ENCODE measurements around the gene NEU2.

Gene NEU2

GRCh38 chr2:233060980-233061590 is 28.6 kb downstream of the NEU2 start:
- Histone ChIP-seq H2BK15ac (ENCODE audit: low read length) (no peak overlapping the region), H3K27me3 (ENCODE audit: control insufficient read depth in 3 of 3, insufficient read depth in 3 of 3, low read depth in 1 of 3, low read length in 3 of 3) (peaks cover 0 to 3% (median 0%) of the 10 kb centered on the region in 3 experiments), H2AFZ (ENCODE audit: low read length) (peak overlapping the region; percentile 89), H3K4me2 (ENCODE audit: insufficient read depth, low read length, poor library complexity, severe bottlenecking) (no peak overlapping the region), H2BK12ac (ENCODE audit: low read length) (no peak overlapping the region), H3K9me3 (replicated peaks in 1 of 2; ENCODE audit: control insufficient read depth in 2 of 2, insufficient read depth in 1 of 2, low read depth in 1 of 2, low read length in 2 of 2) (no peaks in the 10 kb centered on the region), H3K4me3 (ENCODE audit: low read length in 2 of 2) (no peak overlapping the region), H2BK5ac (ENCODE audit: low read length) (no peak overlapping the region), H3K79me1 (ENCODE audit: low read depth, low read length) (no peaks in the 10 kb centered on the region), H3K27ac (replicated peaks; ENCODE audit: low read length) (no peak overlapping the region), H3K9ac (ENCODE audit: low read depth, low read length, poor library complexity) (no peak overlapping the region), H3K4ac (ENCODE audit: low read length) (no peak overlapping the region), H3K18ac (ENCODE audit: low read length) (no peak overlapping the region), H4K8ac (ENCODE audit: low read depth, low read length) (no peak overlapping the region), H4K91ac (ENCODE audit: low read depth, low read length, poor library complexity) (no peak overlapping the region), H3K36me3 (replicated peaks in 1 of 2; ENCODE audit: control insufficient read depth in 2 of 2, insufficient read depth in 2 of 2, low read length in 2 of 2) (no peaks in the 10 kb centered on the region), H2BK120ac (ENCODE audit: low read depth, low read length) (no peak overlapping the region), H3K14ac (ENCODE audit: low read length) (no peak overlapping the region), H2AK5ac (ENCODE audit: low read depth, low read length) (no peak overlapping the region), H3K4me1 (ENCODE audit: control insufficient read depth in 2 of 2, insufficient read depth in 1 of 2, low read depth in 1 of 2, low read length in 2 of 2) (peaks cover 13 to 20% of the 10 kb centered on the region in 2 donors), H3K23ac (ENCODE audit: low read depth, low read length, poor library complexity) (no peak overlapping the region)
- DNase-seq (ENCODE audit: low spot score): no peak
- WGBS, 2 donors (ENCODE audit: extremely low coverage in 2 of 2, insufficient read length in 2 of 2, insufficient replicate concordance in 1 of 2): no CpG with 5 or more reads among the region's 10 CpGs

DNA sequence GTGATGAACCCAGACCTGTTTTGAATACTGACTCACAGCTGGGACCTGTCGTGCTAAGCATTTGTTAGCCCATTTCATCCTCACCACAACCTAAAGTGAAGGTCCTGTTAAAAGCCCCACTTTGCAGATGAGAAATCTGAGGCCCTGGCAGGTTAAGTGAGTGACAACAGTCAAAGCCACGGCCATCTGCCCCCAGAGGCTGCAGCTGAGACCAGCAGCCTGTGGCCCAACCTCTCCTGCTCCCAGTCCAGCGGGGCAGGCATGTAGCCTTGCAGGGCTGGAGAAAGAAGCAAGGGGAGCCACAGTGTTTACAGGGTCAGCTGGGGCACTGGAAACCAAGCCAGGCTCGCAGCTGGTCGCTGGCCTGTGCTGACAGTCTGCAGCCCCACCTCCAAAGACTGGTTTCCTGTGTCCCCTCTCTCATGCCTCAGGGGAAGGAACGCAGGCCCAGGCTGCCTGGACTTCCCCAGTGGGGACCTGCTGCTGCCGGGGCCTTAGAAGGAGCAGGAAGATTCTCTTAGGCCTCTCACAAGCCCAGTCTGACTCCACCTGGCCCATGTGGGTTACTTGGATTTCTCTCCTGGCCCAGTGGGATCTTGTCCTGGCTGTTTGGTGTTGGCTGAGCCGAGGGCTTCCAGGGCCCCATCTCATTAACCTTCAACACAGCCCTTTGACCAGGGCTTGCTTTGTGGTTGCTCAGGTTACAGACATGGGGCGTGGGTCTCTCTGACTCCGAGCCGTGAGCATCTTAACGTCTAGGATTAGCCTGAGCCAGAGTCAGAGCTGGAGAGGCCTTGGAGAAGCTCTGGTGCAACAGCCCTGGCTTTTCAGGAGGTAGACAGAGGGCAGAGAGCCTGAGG is 29.3 kb downstream of the NEU2 start:
- Histone ChIP-seq H3K4me2 (ENCODE audit: insufficient read depth, low read length, poor library complexity, severe bottlenecking) (no peak overlapping the region), H3K18ac (ENCODE audit: low read length) (no peak overlapping the region), H2AFZ (ENCODE audit: low read length) (peak overlapping the region; percentile 89), H2BK5ac (ENCODE audit: low read length) (no peak overlapping the region), H3K4ac (ENCODE audit: low read length) (no peak overlapping the region), H3K4me1 (ENCODE audit: control insufficient read depth in 2 of 2, insufficient read depth in 1 of 2, low read depth in 1 of 2, low read length in 2 of 2) (peaks cover 13 to 20% of the 10 kb centered on the region in 2 donors), H3K27ac (replicated peaks; ENCODE audit: low read length) (no peak overlapping the region), H2BK12ac (ENCODE audit: low read length) (no peak overlapping the region), H3K14ac (ENCODE audit: low read length) (no peak overlapping the region), H3K23ac (ENCODE audit: low read depth, low read length, poor library complexity) (no peak overlapping the region), H3K4me3 (ENCODE audit: low read length in 2 of 2) (no peak overlapping the region), H3K36me3 (replicated peaks in 1 of 2; ENCODE audit: control insufficient read depth in 2 of 2, insufficient read depth in 2 of 2, low read length in 2 of 2) (no peaks in the 10 kb centered on the region), H3K79me1 (ENCODE audit: low read depth, low read length) (no peaks in the 10 kb centered on the region), H2BK120ac (ENCODE audit: low read depth, low read length) (no peak overlapping the region), H4K8ac (ENCODE audit: low read depth, low read length) (no peak overlapping the region), H3K27me3 (ENCODE audit: control insufficient read depth in 3 of 3, insufficient read depth in 3 of 3, low read depth in 1 of 3, low read length in 3 of 3) (peaks cover 0 to 3% (median 0%) of the 10 kb centered on the region in 3 experiments), H4K91ac (ENCODE audit: low read depth, low read length, poor library complexity) (no peak overlapping the region), H2BK15ac (ENCODE audit: low read length) (no peak overlapping the region), H3K9ac (ENCODE audit: low read depth, low read length, poor library complexity) (no peak overlapping the region), H3K9me3 (replicated peaks in 1 of 2; ENCODE audit: control insufficient read depth in 2 of 2, insufficient read depth in 1 of 2, low read depth in 1 of 2, low read length in 2 of 2) (no peaks in the 10 kb centered on the region), H2AK5ac (ENCODE audit: low read depth, low read length) (no peak overlapping the region)
- DNase-seq (ENCODE audit: low spot score): no peak
- WGBS, 2 donors (ENCODE audit: extremely low coverage in 2 of 2, insufficient read length in 2 of 2, insufficient replicate concordance in 1 of 2): no CpG with 5 or more reads among the region's 12 CpGs

DNA sequence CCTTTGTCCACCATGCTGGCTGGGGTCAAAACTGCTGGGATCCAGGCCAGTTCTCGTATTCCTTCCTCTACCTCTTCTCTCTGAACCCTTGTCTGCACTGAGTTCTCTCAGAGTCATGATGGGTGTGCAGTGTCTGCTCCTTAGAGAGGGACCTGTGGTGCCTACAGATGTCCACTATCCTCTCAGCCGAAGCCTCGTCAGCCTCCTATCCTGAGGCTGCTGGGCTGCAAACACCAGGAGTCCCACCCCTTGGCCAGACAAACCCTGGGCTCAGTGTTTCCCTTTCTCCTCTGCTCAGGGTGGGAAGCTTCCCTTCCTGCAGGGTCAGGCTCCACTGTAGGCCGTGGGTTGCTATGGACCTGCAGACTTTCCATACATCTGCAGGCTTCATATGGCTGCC is 30.0 kb downstream of the NEU2 start:
- Histone ChIP-seq H2BK15ac (ENCODE audit: low read length) (no peak overlapping the region), H3K79me1 (ENCODE audit: low read depth, low read length) (no peaks in the 10 kb centered on the region), H3K4me1 (ENCODE audit: control insufficient read depth in 2 of 2, insufficient read depth in 1 of 2, low read depth in 1 of 2, low read length in 2 of 2) (peaks cover 13 to 20% of the 10 kb centered on the region in 2 donors), H3K14ac (ENCODE audit: low read length) (no peak overlapping the region), H2BK5ac (ENCODE audit: low read length) (no peak overlapping the region), H3K18ac (ENCODE audit: low read length) (no peak overlapping the region), H3K4ac (ENCODE audit: low read length) (no peak overlapping the region), H3K9me3 (replicated peaks in 1 of 2; ENCODE audit: control insufficient read depth in 2 of 2, insufficient read depth in 1 of 2, low read depth in 1 of 2, low read length in 2 of 2) (no peaks in the 10 kb centered on the region), H2AFZ (ENCODE audit: low read length) (peak overlapping the region; percentile 89), H2BK12ac (ENCODE audit: low read length) (no peak overlapping the region), H3K23ac (ENCODE audit: low read depth, low read length, poor library complexity) (no peak overlapping the region), H4K91ac (ENCODE audit: low read depth, low read length, poor library complexity) (no peak overlapping the region), H3K36me3 (replicated peaks in 1 of 2; ENCODE audit: control insufficient read depth in 2 of 2, insufficient read depth in 2 of 2, low read length in 2 of 2) (no peaks in the 10 kb centered on the region), H3K9ac (ENCODE audit: low read depth, low read length, poor library complexity) (no peak overlapping the region), H3K27me3 (ENCODE audit: control insufficient read depth in 3 of 3, insufficient read depth in 3 of 3, low read depth in 1 of 3, low read length in 3 of 3) (peaks cover 0 to 3% (median 0%) of the 10 kb centered on the region in 3 experiments), H2BK120ac (ENCODE audit: low read depth, low read length) (no peak overlapping the region), H3K27ac (replicated peaks; ENCODE audit: low read length) (no peak overlapping the region), H3K4me3 (ENCODE audit: low read length in 2 of 2) (no peak overlapping the region), H2AK5ac (ENCODE audit: low read depth, low read length) (no peak overlapping the region), H3K4me2 (ENCODE audit: insufficient read depth, low read length, poor library complexity, severe bottlenecking) (no peak overlapping the region), H4K8ac (ENCODE audit: low read depth, low read length) (no peak overlapping the region)
- DNase-seq (ENCODE audit: low spot score): no peak
- WGBS, 2 donors (ENCODE audit: extremely low coverage in 2 of 2, insufficient read length in 2 of 2, insufficient replicate concordance in 1 of 2): no CpG with 5 or more reads among the region's 4 CpGs

DNA sequence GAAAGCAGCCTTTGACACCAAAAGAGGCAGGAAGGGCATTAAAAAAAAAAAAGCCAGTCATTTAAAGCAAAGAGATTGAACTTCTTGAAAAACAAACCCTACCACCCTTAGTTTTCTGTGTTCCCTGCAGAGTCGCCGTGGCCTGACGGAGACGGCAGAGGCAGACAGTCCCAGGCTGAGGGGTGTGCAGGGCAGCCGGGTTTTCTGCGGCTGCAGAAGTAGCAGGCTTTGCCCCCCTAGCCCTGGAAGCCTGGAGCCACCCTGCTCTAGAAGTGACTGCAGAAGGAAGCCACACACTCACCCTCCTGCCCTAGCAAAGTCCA is 30.4 kb downstream of the NEU2 start:
- no peak overlapping the region for H2AFZ ChIP-seq (ENCODE audit: low read length)
- H3K9ac ChIP-seq (ENCODE audit: low read depth, low read length, poor library complexity): no peak overlapping the region
- peaks cover 13 to 20% of the 10 kb centered on the region in 2 donors for H3K4me1 ChIP-seq (ENCODE audit: control insufficient read depth in 2 of 2, insufficient read depth in 1 of 2, low read depth in 1 of 2, low read length in 2 of 2)
- H3K4ac ChIP-seq (ENCODE audit: low read length): no peak overlapping the region
- DNase-seq (ENCODE audit: low spot score): no peak
- no peak overlapping the region for H3K4me3 ChIP-seq (ENCODE audit: low read length in 2 of 2)
- H4K8ac ChIP-seq (ENCODE audit: low read depth, low read length): no peak overlapping the region
- H4K91ac ChIP-seq (ENCODE audit: low read depth, low read length, poor library complexity): no peak overlapping the region
- H3K4me2 ChIP-seq (ENCODE audit: insufficient read depth, low read length, poor library complexity, severe bottlenecking): no peak overlapping the region
- H2BK12ac ChIP-seq (ENCODE audit: low read length): no peak overlapping the region
- H3K27me3 ChIP-seq (ENCODE audit: control insufficient read depth in 3 of 3, insufficient read depth in 3 of 3, low read depth in 1 of 3, low read length in 3 of 3): peaks cover 0 to 3% (median 0%) of the 10 kb centered on the region in 3 experiments
- H3K79me1 ChIP-seq (ENCODE audit: low read depth, low read length): no peaks in the 10 kb centered on the region
- no peak overlapping the region for H3K27ac ChIP-seq (replicated peaks; ENCODE audit: low read length)
- H3K23ac ChIP-seq (ENCODE audit: low read depth, low read length, poor library complexity): no peak overlapping the region
- no peaks in the 10 kb centered on the region for H3K36me3 ChIP-seq (replicated peaks in 1 of 2; ENCODE audit: control insufficient read depth in 2 of 2, insufficient read depth in 2 of 2, low read length in 2 of 2)
- H2BK15ac ChIP-seq (ENCODE audit: low read length): no peak overlapping the region
- H2BK5ac ChIP-seq (ENCODE audit: low read length): no peak overlapping the region
- H2BK120ac ChIP-seq (ENCODE audit: low read depth, low read length): no peak overlapping the region
- WGBS, 2 donors (ENCODE audit: extremely low coverage in 2 of 2, insufficient read length in 2 of 2, insufficient replicate concordance in 1 of 2): no CpG with 5 or more reads among the region's 6 CpGs
- H2AK5ac ChIP-seq (ENCODE audit: low read depth, low read length): peak overlapping the region; percentile 53
- no peak overlapping the region for H3K14ac ChIP-seq (ENCODE audit: low read length)
- no peaks in the 10 kb centered on the region for H3K9me3 ChIP-seq (replicated peaks in 1 of 2; ENCODE audit: control insufficient read depth in 2 of 2, insufficient read depth in 1 of 2, low read depth in 1 of 2, low read length in 2 of 2)
- peak overlapping the region; percentile 11 for H3K18ac ChIP-seq (ENCODE audit: low read length)

All from neuronal stem cell (in vitro differentiated cells).